Ishikawa (cell line): ENCODE measurements around the gene DPPA3.

Experiments used
- CEBPB ChIP-seq: IDR thresholded peaks from 2 replicates; pipeline ENCODE4 v1.6.1; 2012
- CREB1 ChIP-seq: IDR thresholded peaks from 2 replicates; pipeline ENCODE4 v1.6.1; 2012; ENCODE audit warnings: low read depth
- EGR1 ChIP-seq: IDR thresholded peaks from 2 replicates; pipeline ENCODE4 v1.6.1; 2012
- EP300 ChIP-seq: IDR thresholded peaks from 2 replicates; pipeline ENCODE4 v1.6.1; 2012; ENCODE audit warnings: borderline replicate concordance
- FOXM1 ChIP-seq: IDR thresholded peaks from 2 replicates; pipeline ENCODE4 v1.6.1; 2012; ENCODE audit warnings: low read depth, borderline replicate concordance
- NFIC ChIP-seq: IDR thresholded peaks from 2 replicates; pipeline ENCODE4 v1.6.1; 2012
- RAD21 ChIP-seq: IDR thresholded peaks from 2 replicates; pipeline ENCODE4 v1.6.1; 2012; ENCODE audit warnings: low read depth
- TAF1 ChIP-seq: IDR thresholded peaks from 2 replicates; pipeline ENCODE4 v1.6.1; 2012; ENCODE audit warnings: low read depth, mild to moderate bottlenecking
- TCF12 ChIP-seq: IDR thresholded peaks from 2 replicates; pipeline ENCODE4 v1.6.1; 2012; ENCODE audit warnings: low read depth
- TEAD4 ChIP-seq: IDR thresholded peaks from 2 replicates; pipeline ENCODE4 v1.6.1; 2012
- YY1 ChIP-seq: IDR thresholded peaks from 2 replicates; pipeline ENCODE4 v1.6.1; 2012; ENCODE audit warnings: low read depth
- ZBTB7A ChIP-seq: IDR thresholded peaks from 2 replicates; pipeline ENCODE4 v1.6.1; 2012; ENCODE audit warnings: low read depth
- TF ChIP-seq, protein P1 (sequence below): IDR thresholded peaks from 2 replicates; pipeline ENCODE4 v1.6.1; 2012; ENCODE audit warnings: low read depth, mild to moderate bottlenecking
- TF ChIP-seq, protein P2 (sequence below): IDR thresholded peaks from 2 replicates; pipeline ENCODE4 v1.6.1; 2012
- TF ChIP-seq, protein P3 (sequence below): IDR thresholded peaks from 2 replicates; pipeline ENCODE4 v1.6.1; 2012

The DPPA3 gene

DNA sequence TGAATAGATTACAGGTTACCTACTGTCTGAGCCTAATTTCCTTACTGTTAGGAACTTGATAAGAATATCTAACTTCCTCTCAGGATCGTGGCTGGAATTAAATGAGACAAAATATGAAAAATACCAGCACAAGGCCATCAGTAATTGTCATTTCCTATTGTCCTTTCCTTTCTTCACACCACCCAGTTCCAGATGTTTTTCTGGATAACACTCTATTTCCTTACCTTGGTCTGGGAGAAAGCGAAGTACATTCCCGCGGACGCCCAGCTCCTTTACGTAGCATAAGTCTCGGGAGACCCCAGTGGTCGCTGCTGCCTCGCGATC, 16.0 kb upstream of the DPPA3 start:
- TF ChIP-seq CREB1, result no peak
- TF ChIP-seq, protein P1, sequence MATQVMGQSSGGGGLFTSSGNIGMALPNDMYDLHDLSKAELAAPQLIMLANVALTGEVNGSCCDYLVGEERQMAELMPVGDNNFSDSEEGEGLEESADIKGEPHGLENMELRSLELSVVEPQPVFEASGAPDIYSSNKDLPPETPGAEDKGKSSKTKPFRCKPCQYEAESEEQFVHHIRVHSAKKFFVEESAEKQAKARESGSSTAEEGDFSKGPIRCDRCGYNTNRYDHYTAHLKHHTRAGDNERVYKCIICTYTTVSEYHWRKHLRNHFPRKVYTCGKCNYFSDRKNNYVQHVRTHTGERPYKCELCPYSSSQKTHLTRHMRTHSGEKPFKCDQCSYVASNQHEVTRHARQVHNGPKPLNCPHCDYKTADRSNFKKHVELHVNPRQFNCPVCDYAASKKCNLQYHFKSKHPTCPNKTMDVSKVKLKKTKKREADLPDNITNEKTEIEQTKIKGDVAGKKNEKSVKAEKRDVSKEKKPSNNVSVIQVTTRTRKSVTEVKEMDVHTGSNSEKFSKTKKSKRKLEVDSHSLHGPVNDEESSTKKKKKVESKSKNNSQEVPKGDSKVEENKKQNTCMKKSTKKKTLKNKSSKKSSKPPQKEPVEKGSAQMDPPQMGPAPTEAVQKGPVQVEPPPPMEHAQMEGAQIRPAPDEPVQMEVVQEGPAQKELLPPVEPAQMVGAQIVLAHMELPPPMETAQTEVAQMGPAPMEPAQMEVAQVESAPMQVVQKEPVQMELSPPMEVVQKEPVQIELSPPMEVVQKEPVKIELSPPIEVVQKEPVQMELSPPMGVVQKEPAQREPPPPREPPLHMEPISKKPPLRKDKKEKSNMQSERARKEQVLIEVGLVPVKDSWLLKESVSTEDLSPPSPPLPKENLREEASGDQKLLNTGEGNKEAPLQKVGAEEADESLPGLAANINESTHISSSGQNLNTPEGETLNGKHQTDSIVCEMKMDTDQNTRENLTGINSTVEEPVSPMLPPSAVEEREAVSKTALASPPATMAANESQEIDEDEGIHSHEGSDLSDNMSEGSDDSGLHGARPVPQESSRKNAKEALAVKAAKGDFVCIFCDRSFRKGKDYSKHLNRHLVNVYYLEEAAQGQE, result no peak
- TF ChIP-seq FOXM1, result no peak
- TF ChIP-seq RAD21, result no peak
- TF ChIP-seq TCF12, result no peak
- TF ChIP-seq, protein P2, sequence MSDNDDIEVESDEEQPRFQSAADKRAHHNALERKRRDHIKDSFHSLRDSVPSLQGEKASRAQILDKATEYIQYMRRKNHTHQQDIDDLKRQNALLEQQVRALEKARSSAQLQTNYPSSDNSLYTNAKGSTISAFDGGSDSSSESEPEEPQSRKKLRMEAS, result no peak
- TF ChIP-seq TAF1, result no peak
- no peak for TF ChIP-seq CEBPB
- TF ChIP-seq EGR1, result no peak

DNA sequence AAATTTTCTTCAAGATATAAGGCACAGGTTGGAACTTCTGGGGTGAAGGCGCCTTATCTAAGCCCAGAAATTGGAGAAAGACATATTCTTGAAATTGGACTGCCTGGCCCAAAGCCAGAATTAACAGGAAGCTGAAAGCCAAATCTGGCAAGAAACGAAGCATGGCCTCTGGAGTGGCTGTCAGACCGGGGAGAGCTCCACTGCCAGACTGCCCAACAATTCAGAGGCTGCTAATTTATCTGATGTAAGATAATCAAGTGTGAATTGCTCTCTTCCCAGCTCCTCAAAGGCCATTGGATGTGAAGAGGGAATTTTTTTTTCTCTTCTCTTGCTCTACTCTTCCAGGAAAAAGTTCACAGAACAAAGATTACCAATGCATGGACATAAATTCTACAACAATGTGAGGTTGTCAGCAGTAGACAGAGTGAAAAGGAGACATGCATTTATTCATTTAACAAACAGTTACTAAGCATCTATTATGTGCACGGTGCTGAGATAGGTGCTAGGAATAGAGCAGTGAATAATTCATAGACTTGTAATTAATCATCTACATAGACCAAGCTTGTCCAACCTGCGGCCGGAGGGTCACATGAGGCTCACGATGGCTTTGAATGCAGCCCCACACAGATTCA, 15.6 kb upstream of the DPPA3 start, which contains the start of gene GDF3:
GDF3 (minus strand) TSS at position 210 of the 632 bp plus-strand sequence; CDS start at position 163, 47 bp downstream.
- no peak for TF ChIP-seq CREB1
- TF ChIP-seq CEBPB, result no peak
- TF ChIP-seq EP300, result no peak
- TF ChIP-seq EGR1, result no peak
- TF ChIP-seq, protein P3, sequence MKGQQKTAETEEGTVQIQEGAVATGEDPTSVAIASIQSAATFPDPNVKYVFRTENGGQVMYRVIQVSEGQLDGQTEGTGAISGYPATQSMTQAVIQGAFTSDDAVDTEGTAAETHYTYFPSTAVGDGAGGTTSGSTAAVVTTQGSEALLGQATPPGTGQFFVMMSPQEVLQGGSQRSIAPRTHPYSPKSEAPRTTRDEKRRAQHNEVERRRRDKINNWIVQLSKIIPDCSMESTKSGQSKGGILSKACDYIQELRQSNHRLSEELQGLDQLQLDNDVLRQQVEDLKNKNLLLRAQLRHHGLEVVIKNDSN, result no peak
- TF ChIP-seq TAF1, result no peak
- no peak for TF ChIP-seq FOXM1
- TF ChIP-seq, protein P1, result no peak
- no peak for TF ChIP-seq RAD21
- TF ChIP-seq YY1, result no peak

DNA sequence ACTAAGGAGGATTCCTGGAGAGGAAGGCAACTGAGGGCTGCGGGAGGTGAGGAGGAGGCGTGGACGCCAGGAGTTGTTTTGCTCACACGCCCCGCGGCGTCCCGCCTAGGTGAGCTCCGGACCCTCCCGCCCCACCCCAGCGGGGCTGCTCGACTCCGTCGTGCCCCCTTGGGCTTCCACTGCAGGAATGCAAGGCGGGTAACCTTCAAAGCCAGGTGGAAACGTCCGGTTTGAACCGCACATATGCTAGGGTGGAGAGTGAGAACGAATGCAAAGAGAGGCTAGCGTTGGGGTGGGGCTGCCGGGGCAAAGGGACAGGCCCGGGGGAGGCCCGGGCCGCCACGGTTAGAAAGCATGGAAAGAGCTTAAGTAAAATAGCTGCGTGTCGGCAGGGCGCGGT, 5.4 kb upstream of the DPPA3 start:
- TF ChIP-seq TCF12, result no peak
- no peak for TF ChIP-seq EGR1
- no peak for TF ChIP-seq RAD21
- TF ChIP-seq TEAD4, result no peak
- TF ChIP-seq, protein P1, result no peak
- TF ChIP-seq NFIC, result no peak
- no peak for TF ChIP-seq ZBTB7A
- TF ChIP-seq, protein P2, result no peak
- TF ChIP-seq TAF1, result no peak
- TF ChIP-seq, protein P3, result no peak
- TF ChIP-seq YY1, result no peak
- TF ChIP-seq EP300, result no peak
- no peak for TF ChIP-seq CEBPB
- no peak for TF ChIP-seq CREB1
- no peak for TF ChIP-seq FOXM1

DNA sequence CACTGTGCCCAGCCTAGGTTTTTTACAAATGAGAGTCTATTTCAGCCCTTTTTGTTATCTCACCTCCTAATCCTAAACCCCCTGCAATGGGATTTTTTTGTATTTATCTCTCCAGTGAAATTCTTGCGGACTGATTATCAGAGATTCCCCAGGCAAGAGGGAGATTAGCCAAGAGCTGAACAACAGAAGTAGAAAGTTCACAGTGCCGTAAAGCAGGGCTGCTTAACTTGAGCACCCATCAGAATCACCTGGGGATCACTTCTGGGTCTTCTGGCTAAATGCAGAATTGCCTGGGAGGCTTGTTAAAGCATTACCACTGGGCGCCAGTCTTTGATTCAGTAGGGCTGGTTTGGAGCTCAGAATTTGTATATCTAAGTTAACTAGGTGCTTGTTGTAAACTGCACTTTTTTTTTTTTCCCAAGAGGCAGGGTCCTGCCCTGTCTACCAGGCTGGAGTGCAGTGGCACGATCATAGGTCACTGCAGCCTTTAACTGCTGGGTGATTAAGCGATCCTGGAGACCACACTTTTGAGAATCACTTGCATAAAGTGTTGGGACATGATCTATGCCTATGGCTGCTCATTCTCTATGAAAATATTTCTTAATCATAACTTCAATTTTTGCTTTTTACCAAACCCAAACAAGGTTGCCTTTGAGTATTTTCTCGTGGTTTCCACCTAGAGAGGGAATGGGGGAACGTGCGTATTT, 1.1 kb upstream of the DPPA3 start:
- TF ChIP-seq ZBTB7A (no peak), YY1 (no peak), EGR1 (no peak), TEAD4 (no peak), RAD21 (no peak), CEBPB (no peak), EP300 (no peak), CREB1 (no peak), NFIC (no peak), FOXM1 (no peak), TAF1 (no peak), TCF12 (no peak)
- TF ChIP-seq, protein P3, result no peak
- TF ChIP-seq, protein P2, result no peak
- TF ChIP-seq, protein P1, result no peak
